LNCAP (cell line): Measurements from ENCODE around the gene KLRG1.

Source experiments
- TF ChIP-seq, protein P1 (sequence below): fragments of 450-650 bp; IDR thresholded peaks from 2 replicates; pipeline ENCODE4 v1.5.1; 2017; ENCODE audit warnings: mild to moderate bottlenecking

Gene KLRG1

DNA sequence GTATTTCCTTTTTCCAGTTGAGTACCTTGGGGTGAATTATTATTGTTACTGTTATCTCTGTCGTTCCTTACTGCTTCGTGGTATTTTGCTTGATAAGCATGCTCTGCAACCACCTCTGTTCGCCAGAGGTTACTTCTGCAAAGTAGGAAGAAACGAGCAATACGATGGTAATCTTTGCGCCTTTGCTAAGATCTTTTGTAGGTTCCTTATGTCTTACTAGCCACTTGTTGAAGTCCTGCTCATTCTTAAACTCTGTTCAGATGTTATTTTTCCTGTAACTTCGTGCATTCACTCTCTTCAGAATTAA lies 39.2 kb upstream of the KLRG1 start:
- TF ChIP-seq, protein P1, sequence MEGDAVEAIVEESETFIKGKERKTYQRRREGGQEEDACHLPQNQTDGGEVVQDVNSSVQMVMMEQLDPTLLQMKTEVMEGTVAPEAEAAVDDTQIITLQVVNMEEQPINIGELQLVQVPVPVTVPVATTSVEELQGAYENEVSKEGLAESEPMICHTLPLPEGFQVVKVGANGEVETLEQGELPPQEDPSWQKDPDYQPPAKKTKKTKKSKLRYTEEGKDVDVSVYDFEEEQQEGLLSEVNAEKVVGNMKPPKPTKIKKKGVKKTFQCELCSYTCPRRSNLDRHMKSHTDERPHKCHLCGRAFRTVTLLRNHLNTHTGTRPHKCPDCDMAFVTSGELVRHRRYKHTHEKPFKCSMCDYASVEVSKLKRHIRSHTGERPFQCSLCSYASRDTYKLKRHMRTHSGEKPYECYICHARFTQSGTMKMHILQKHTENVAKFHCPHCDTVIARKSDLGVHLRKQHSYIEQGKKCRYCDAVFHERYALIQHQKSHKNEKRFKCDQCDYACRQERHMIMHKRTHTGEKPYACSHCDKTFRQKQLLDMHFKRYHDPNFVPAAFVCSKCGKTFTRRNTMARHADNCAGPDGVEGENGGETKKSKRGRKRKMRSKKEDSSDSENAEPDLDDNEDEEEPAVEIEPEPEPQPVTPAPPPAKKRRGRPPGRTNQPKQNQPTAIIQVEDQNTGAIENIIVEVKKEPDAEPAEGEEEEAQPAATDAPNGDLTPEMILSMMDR, result no peak

DNA sequence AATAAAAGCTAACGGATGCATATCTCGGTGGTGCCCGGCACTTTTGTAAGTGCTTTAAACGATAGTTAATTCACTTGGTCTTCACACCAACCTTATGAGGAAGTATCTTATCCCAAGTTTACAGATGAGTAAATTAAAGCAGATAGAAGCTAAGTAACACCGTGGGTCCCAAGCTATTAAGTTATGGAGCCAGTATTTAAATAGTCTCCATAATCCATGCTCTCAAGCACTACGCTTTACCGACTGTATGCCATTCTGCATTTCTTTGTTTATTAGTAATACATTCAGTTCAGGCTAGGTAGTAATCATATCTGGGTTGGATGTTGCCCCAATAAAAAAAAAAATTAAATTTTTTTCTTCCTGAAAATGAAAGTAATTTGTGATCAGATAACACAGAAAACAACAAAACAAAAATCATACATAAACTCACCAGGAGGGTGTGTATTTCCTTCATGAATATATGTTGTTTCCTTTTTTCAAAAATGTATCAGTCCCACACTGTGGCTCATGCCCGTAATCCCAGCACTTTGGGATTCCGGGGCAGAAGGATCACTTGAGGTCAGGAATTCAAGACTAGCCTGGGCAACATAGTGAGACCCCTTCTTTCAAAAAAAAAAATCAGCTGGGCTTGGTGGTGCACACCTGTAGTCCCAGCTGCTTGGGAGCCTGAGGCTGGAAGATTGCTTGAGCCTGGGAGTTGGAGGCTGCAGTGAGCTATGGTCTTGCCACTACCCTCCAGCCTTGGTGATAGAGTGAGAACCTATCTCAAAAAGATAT lies 38.5 kb upstream of the KLRG1 start:
- TF ChIP-seq, protein P1, result no peak

DNA sequence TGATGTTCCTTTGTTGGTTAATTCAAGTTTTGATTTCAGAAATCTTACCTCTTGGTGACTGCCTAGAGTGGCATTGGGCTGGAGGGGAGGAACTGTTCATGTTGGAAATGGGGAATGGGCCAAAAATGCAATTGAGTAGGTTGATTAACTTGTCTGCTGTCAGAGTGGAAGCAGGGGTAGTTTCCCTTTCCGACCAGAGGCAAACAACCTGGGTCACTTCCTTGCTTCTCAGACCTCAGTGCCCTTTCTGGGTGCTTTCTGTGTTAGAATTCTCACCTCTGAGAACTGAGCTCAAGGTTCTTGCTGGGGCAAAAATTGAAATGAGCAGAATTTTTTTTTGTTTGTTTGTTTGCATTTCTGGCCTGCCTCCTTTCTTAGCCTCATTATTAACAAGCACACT lies 37.6 kb upstream of the KLRG1 start:
- TF ChIP-seq, protein P1, result no peak

DNA sequence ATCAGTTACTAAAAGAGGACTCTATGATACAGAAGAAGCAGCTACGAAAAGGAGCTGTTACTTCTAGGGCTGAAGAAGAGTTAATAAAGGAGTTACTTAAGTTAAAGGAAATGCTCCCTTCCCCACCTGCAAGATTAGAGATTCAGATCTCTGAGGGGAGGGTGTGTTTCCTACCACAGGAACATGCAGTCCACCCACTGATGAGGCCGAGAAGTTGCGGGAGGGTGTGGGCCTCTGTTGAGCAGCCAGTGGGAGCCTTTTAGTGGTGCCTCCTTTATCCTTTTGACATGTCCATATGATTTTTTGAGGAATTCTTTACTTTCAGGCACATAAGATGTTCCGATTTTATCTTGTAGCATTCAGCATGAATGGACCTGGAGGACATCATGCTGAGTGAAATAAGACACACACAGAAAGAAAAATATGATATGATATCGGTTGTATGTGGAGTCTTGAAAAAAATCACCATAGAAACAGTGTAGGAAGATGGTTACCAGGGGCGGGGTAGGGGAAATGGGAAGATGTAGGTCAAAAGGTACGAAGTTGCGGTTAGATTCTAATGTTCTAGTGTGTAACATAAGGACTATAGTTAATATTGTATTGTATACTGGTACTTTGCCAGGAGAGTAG lies 35.5 kb upstream of the KLRG1 start:
- TF ChIP-seq, protein P1, result no peak

DNA sequence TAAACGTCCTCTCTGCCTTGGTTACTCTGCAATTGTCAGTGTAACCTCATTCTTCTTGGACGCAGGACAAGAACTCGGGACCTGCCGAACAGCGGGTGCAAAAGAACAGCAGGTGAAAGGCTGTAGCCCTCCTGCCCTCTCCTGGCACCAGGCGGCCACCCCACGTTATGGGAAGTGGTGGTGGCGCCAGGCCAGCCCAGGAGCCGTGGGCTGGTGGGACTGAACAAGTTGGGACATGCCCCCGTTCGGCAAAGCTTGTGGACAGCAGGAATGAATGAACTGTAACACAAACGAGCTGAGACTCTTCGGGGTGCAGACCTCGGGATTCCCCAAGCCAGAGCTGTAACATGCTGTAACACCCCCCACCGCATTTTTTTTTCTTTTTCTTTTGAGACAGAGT lies 33.3 kb upstream of the KLRG1 start:
- TF ChIP-seq, protein P1, result no peak

DNA sequence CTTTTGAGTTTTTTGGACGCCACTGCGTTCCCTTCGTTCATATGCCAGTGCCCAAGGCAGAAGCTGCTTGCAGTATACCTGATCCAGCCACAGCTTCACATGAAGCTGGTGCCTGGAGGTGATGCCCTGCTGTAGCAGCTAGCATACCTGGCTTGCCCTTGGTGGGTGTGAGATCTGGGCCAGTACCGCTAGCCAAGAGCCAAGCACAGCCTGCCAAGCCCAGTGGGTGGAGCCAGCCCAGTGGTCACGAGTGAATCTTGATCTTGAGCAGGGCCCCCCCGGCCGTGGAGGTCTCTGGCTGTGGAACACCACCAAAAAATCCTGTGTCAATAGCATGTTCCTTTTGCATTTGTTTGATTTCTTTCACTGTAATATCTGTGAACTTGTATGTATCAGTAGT lies 32.6 kb upstream of the KLRG1 start:
- TF ChIP-seq, protein P1, result no peak

DNA sequence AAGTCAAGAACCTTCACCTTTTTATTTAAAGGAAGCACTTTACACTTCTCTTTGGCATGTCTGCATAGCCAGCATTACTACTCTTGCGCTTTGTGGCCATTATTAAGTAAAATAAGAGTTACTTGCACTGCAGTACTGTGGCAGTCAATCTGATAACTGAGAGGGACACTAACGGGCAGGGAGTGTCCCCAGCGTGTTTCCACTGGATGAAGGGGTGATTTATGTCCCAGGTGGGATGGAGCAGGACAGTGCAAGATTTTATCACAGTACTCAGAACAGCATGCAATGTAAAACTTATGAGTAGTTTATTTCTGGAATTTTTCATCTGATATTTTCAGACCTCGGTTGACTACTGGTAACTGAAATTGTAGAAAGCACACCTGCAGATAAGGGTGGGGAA lies 31.8 kb upstream of the KLRG1 start:
- TF ChIP-seq, protein P1, result no peak
